Activated CD8-positive, alpha-beta memory T cell treated with anti-CD3 and anti-CD28 coated beads for 24 hours (primary cell): ENCODE results near the gene IFIT3.

ENCODE experiments used
- DNase-seq: peaks from one replicate; pipeline ENCODE4 v3.0.0-alpha.2; 2020

Gene IFIT3

GRCh38 chr10:89337484-89337883 lies 9.7 kb downstream of the IFIT3 start:
- peak; percentile 69 for DNase-seq

- no peak for DNase-seq
These were observed 10.9 kb downstream of the IFIT3 start for GRCh38 chr10:89338713-89339112.

DNA sequence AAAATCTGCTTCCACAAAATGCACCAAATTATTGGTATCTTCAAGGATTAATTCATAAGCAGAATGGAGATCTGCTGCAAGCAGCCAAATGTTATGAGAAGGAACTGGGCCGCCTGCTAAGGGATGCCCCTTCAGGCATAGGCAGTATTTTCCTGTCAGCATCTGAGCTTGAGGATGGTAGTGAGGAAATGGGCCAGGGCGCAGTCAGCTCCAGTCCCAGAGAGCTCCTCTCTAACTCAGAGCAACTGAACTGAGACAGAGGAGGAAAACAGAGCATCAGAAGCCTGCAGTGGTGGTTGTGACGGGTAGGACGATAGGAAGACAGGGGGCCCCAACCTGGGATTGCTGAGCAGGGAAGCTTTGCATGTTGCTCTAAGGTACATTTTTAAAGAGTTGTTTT lies 12.1 kb downstream of the IFIT3 start:
- DNase-seq: no peak

DNA sequence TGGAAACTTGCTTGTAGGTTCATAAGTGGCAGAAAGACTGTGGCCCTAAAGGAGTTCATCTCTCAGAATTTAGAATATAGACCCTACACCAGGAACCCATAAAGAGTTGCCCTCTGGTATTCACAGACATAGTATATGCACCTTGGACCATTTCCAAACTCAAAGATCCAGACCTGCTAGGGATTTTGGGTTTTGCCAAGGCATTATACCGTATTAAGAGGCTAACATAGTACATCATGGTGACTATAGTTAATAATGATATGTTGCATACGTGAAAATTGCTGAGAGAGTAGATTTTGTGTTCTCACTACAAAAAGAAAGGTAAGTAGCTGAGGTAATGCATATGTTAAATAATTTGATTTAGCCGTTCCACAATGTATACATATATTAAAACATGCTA lies 13.9 kb downstream of the IFIT3 start:
- no peak for DNase-seq

GRCh38 chr10:89342206-89342958 lies 14.6 kb downstream of the IFIT3 start:
- peak; percentile 33 for DNase-seq

DNA sequence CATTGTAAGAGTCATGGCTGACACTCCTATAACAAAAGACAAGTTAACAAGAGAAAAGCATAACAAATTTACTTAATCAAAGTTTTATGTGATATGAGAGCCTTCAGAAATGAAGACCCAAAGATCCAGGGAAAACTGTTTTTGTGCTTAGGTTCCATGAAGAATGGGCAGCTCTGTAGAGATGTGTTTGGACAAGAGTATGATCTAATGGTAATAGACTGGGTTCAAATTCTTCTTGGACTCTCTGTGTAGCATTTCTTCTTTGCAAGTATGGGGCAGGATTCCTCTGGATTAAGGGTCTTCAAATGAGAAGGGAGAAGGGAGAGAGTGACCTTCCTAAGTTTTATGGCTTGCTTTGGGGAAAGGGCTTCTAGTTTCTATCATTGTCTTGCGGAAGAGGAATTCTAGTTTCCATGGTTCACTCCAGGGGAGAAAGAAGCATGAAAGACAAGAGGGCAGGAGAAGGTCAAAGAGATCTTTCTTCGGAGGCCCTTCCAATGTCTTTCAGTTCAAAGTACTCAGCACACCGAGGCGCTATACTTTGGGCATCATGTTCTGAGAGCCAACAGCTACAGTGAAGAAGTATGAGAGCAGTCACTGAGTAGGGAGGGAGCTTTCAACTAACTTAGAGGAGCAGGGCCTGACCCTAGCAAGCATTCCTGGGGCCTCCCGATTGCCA lies 15.4 kb downstream of the IFIT3 start:
- DNase-seq: peak; percentile 28

- DNase-seq: no peak
These were observed 16.4 kb downstream of the IFIT3 start for GRCh38 chr10:89344156-89344555.

DNA sequence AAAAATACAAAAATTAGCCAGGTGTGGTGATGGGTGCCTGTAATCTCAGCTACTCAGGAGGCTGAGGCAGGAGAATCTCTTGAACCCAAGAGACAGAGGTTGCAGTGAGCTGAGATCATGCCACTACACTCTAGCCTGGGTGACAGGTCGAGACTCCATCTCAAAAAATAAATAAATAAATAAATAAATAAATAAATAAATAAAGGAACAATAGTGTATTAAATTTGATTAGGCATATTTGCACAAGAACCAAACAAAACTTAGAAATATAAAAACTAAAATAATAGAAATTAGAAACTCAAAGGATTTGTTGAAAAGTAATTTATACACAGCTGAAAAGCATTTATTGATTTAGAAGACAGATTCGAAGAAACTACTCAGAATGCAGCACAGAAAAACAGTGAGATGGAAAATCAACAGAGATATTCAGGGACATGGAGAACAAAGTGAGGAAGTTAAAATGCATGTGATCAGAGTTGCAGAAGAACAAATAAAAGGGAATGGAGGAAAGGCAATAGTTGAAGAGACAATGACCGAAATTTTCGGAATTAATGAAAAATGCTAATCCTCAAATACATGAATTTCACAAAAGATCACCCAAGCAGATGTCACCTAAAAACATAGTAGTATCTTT lies 17.7 kb downstream of the IFIT3 start:
- peak; percentile 19 for DNase-seq

DNA sequence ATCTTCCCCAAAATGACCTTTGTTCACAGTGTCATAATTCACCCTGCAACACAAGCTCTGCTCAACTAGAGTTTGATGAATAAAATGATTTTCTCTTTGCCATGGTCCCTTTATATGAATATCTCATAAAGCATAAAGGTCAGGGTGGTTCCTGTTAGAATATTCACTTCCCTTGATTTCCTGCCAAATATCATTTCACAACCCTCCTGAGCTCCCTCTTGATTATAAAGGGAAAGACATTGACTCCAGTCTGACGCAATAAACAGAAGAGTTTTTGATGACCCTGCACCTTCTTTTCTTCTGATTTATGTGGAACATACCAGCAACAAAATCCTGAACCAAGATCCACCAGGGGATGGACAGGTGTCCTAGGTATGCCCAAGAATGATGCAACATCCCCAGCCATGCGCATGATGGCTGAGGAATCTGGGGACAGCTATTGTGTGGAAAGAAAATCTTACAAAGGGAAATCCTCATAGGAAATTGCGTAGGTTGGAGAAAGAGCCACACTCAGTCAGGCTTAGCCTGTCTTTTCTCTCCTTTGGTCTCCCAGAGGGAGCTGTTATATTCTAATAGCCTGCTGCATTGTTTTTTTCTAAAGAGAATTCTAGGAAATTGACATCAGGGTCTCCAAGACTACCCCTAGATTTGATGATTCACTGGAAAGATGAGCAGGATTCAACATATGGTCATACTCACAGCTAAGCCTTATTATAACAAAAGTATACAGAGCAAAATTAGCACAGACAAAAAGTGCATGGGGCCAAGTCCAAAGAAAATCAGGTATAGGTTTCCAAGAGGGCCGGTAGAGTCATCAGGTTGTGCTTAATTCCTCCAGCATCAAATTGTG lies 18.8 kb downstream of the IFIT3 start:
- peak; percentile 26 for DNase-seq

GRCh38 chr10:89347701-89348457 lies 20.1 kb downstream of the IFIT3 start:
- DNase-seq: peak; percentile 50

GRCh38 chr10:89348481-89348880 lies 20.7 kb downstream of the IFIT3 start:
- DNase-seq: no peak

DNA sequence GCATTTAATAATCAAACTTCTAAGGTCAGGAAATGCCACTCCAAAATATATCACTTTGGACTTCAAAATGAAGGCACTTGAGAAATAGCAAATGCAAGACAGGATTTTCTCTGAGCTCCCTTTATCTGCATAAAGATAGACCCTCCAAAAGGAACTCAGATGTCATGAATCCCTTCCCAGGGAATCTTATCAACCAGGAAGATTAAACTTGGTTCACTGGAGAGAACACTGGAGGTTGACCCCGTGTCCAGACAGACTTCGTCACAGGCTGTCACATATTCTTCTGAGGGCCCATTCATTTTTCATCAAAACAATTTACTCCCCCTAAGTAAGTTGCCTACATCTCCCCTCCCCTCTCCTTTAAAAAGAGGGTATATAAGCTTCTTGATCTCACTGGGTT lies 21.2 kb downstream of the IFIT3 start:
- peak; percentile 26 for DNase-seq

DNA sequence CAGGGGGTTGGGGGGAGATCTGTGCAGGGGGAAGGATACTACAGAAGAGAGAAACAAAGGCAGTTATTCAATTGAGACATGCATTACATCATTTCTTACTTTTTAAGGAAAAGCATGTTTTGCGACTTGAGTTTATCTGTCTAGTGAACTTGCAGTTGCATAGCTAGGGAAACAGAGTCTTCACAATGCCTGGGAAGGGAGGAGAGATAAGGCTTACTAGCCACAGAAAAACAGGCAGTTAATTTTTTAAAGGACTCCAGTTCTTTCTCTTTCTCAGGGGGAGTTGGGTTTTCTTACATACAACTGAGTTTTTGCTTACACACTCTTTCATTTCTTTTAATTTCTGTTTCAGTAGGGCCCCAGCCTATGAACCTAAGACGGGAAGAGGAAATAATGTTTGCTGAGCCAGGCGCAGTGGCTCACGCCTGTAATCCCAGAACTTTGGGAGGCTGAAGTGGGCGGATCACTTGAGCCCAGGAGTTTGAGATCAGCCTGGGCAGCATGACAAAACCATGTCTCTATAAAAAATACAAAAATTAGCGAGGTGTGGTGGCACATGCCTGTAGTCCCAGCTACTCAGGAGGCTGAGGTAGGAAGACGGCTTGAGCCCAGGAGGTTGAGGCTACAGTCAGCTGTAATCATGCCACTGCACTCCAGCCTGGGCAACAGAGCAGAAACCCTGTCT lies 23.0 kb downstream of the IFIT3 start:
- peak; percentile 28 for DNase-seq

GRCh38 chr10:89351412-89351779 lies 23.6 kb downstream of the IFIT3 start:
- DNase-seq: no peak

- peak; percentile 37 for DNase-seq
These were observed 24.2 kb downstream of the IFIT3 start for GRCh38 chr10:89351780-89352597.

DNA sequence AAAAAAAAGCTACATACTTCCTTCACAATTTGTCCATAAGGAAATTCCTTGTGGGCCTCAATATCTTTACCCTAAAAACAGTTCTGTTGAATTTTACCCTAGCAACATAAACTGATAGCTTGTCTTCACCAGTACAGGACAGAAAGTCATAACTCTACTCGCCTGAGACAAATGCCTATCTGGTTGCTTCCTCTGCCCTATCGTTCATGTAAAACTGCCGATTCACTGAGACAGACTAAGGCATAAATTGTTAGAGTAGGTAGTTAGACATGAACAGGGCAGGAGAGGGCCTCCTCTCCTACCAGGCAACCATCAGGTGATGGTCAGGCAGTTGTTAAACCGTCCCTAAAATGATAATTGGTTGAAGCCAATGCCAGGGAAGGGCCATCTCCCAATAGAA lies 25.0 kb downstream of the IFIT3 start:
- peak; percentile 30 for DNase-seq

- DNase-seq: no peak
These were observed 27.7 kb downstream of the IFIT3 start for GRCh38 chr10:89355394-89355931.

GRCh38 chr10:89357096-89357495 lies 29.3 kb downstream of the IFIT3 start:
- no peak for DNase-seq

DNA sequence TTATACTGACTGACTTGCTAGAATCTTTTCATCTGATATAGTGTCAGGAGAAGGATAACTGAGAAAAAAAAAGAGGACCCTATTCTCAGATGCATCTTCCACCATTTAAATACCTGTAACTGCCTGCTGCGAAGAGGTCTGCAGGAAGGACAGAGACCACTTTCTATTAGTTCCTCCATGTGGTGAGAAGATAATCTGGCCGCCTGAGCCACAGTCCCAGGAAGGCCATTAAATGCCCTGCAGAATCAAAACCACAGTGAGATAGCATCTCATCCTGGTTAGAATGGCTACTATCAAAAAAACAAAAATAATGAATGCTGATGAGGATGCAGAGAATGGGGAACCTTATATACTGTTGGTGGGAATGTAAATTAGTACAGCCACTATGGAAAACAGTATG lies 30.2 kb downstream of the IFIT3 start:
- DNase-seq: no peak

- DNase-seq: no peak
These were observed 32.4 kb downstream of the IFIT3 start for GRCh38 chr10:89360157-89360556.

DNA sequence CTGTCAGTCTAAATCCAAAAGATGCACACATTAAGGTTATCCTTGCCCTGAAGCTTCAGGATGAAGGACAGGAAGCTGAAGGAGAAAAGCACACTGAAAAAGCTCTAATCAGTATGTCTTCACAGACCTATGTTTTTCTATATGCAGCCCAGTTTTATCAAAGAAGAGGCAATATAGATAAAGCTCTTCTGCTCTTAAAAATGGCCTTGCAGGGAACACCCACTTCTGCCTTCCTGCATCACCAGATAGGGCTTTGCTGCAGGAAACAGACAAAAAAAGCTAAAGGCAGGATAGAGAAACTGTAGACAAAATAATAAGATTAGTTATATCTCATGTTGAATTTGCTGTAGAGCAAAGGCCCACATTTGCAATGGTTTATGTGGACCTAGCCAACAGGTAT lies 35.1 kb downstream of the IFIT3 start:
- no peak for DNase-seq
